OCI-LY1 (cell line): ENCODE data around the gene FOXK1.
A peak's percentile ranks its signal among the peaks of the same experiment; 100 is the strongest.

ENCODE experiments used
- H2AFZ ChIP-seq: fragments of 200-600 bp; sonication (generic), shearing (Covaris generic); 2 replicates; pipeline ENCODE4 v1.6.0; 2014; ENCODE audit warnings: antibody characterized with exemption, mild to moderate bottlenecking, low read length
- H3F3A ChIP-seq: fragments of 200-600 bp; sonication (generic), shearing (Covaris generic); 2 replicates; pipeline ENCODE4 v1.6.0; 2014; ENCODE audit warnings: mild to moderate bottlenecking, antibody characterized with exemption, low read length, moderate library complexity; ENCODE audit not compliant: insufficient read depth
- H3K27ac ChIP-seq: fragments of 200-600 bp; sonication (generic); 2 replicates; pipeline ENCODE4 v1.5.1; 2014; ENCODE audit warnings: low read length, mixed run types, mild to moderate bottlenecking, low read depth; ENCODE audit not compliant: poor library complexity, severe bottlenecking
- H3K27me3 ChIP-seq: fragments of 200-600 bp; sonication (generic); 2 replicates; pipeline ENCODE4 v1.6.0; 2014; ENCODE audit warnings: antibody characterized with exemption, mild to moderate bottlenecking, low read length, moderate library complexity; ENCODE audit not compliant: insufficient read depth
- H3K36me3 ChIP-seq: fragments of 200-600 bp; sonication (generic); 2 replicates; pipeline ENCODE4 v1.6.1; 2014; ENCODE audit warnings: mild to moderate bottlenecking, antibody characterized with exemption, low read length, moderate library complexity, mixed read lengths; ENCODE audit not compliant: insufficient read depth
- H3K4me1 ChIP-seq: fragments of 200-600 bp; sonication (generic); 2 replicates; pipeline ENCODE4 v1.5.1; 2014; ENCODE audit warnings: mild to moderate bottlenecking, low read length, moderate library complexity; ENCODE audit not compliant: insufficient read depth, severe bottlenecking
- H3K4me2 ChIP-seq: fragments of 200-600 bp; sonication (generic), shearing (Covaris generic); 2 replicates; pipeline ENCODE4 v1.6.1; 2014; ENCODE audit warnings: low read length
- H3K4me3 ChIP-seq: fragments of 200-600 bp; sonication (generic); 2 replicates; pipeline ENCODE4 v1.5.1; 2014; ENCODE audit warnings: low read length, low read depth, mild to moderate bottlenecking, mixed read lengths; ENCODE audit not compliant: poor library complexity, severe bottlenecking
- H3K79me2 ChIP-seq: fragments of 200-600 bp; shearing (Covaris generic); 2 replicates; pipeline ENCODE4 v1.6.1; 2016; ENCODE audit warnings: mixed run types, low read length, mixed read lengths; ENCODE audit not compliant: insufficient read depth
- H3K9ac ChIP-seq: fragments of 200-600 bp; sonication (generic), shearing (Covaris generic); 2 replicates; pipeline ENCODE4 v1.6.1; 2014; ENCODE audit warnings: mild to moderate bottlenecking, low read length, mixed read lengths
- H3K9me2 ChIP-seq: fragments of 200-600 bp; sonication (generic), shearing (Covaris generic); 2 replicates; pipeline ENCODE4 v1.6.1; 2014; ENCODE audit warnings: low read depth, mild to moderate bottlenecking, low read length, mixed read lengths
- H3K9me3 ChIP-seq: fragments of 200-600 bp; shearing (Covaris generic); 2 replicates; pipeline ENCODE4 v1.6.1; 2014; ENCODE audit warnings: low read length, mixed read lengths
- H4K20me1 ChIP-seq: fragments of 200-600 bp; sonication (generic), shearing (Covaris generic); 2 replicates; pipeline ENCODE4 v1.6.0; 2016; ENCODE audit warnings: mild to moderate bottlenecking, low read length; ENCODE audit not compliant: insufficient read depth
- EZH2 ChIP-seq: fragments of 200-600 bp; sonication (generic), shearing (Covaris generic); IDR thresholded peaks from 2 replicates; pipeline ENCODE4 v1.8.0; 2017; ENCODE audit warnings: borderline replicate concordance, mixed run types, mild to moderate bottlenecking, antibody characterized with exemption, low read length, moderate library complexity, mixed read lengths
- TF ChIP-seq, protein P1 (sequence below): fragments of 200-600 bp; sonication (generic), shearing (Covaris generic); IDR thresholded peaks from 2 replicates; pipeline ENCODE4 v1.5.1; 2017; ENCODE audit warnings: mild to moderate bottlenecking, antibody characterized with exemption, low read length, moderate library complexity, mixed read lengths

FOXK1 gene

GRCh38 chr7:4720225-4720624, 38.1 kb downstream of the FOXK1 start:
- peak overlapping the region; percentile 23 for H3K27ac ChIP-seq
- H2AFZ ChIP-seq: no peak overlapping the region
- H3K9me2 ChIP-seq: no peaks in the 10 kb centered on the region
- H3K36me3 ChIP-seq: peaks cover 11% of the 10 kb centered on the region
- H3F3A ChIP-seq: no peaks in the 10 kb centered on the region
- no peaks in the 10 kb centered on the region for H3K9me3 ChIP-seq
- H3K4me2 ChIP-seq: no peak overlapping the region
- no peaks in the 10 kb centered on the region for H4K20me1 ChIP-seq
- no peak overlapping the region for H3K4me3 ChIP-seq
- TF ChIP-seq, protein P1, sequence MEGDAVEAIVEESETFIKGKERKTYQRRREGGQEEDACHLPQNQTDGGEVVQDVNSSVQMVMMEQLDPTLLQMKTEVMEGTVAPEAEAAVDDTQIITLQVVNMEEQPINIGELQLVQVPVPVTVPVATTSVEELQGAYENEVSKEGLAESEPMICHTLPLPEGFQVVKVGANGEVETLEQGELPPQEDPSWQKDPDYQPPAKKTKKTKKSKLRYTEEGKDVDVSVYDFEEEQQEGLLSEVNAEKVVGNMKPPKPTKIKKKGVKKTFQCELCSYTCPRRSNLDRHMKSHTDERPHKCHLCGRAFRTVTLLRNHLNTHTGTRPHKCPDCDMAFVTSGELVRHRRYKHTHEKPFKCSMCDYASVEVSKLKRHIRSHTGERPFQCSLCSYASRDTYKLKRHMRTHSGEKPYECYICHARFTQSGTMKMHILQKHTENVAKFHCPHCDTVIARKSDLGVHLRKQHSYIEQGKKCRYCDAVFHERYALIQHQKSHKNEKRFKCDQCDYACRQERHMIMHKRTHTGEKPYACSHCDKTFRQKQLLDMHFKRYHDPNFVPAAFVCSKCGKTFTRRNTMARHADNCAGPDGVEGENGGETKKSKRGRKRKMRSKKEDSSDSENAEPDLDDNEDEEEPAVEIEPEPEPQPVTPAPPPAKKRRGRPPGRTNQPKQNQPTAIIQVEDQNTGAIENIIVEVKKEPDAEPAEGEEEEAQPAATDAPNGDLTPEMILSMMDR: no peak
- TF ChIP-seq EZH2: no peak
- H3K79me2 ChIP-seq: no peaks in the 10 kb centered on the region
- H3K9ac ChIP-seq: no peak overlapping the region
- H3K4me1 ChIP-seq: peaks cover 22% of the 10 kb centered on the region
- H3K27me3 ChIP-seq: no peaks in the 10 kb centered on the region

DNA sequence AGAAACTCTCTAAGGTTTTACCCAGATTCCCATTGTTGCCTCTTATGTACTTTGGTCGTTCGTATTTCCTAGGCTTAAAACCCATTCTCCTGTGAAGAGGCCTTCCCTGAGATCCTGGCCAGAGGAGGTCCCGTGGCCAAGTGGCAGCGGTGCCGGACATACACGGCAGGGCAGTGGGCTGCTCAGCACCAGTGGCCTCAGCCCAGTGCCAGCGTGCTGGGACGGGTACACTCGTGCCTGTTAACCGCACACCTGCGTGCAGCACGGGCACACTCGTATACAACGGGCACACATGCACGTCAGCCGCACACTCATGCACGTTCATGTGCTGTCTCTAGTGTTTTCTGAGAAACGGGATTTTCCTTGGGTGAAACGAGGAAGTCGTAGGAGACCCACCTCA, 40.2 kb downstream of the FOXK1 start:
- peaks cover 10% of the 10 kb centered on the region for H3K36me3 ChIP-seq
- no peaks in the 10 kb centered on the region for H4K20me1 ChIP-seq
- no peak overlapping the region for H3K27ac ChIP-seq
- no peak overlapping the region for H3K9ac ChIP-seq
- no peaks in the 10 kb centered on the region for H3K9me2 ChIP-seq
- TF ChIP-seq, protein P1: no peak
- TF ChIP-seq EZH2: no peak
- H3K4me3 ChIP-seq: no peak overlapping the region
- no peaks in the 10 kb centered on the region for H3K27me3 ChIP-seq
- no peaks in the 10 kb centered on the region for H3K9me3 ChIP-seq
- no peaks in the 10 kb centered on the region for H3K79me2 ChIP-seq
- no peaks in the 10 kb centered on the region for H3F3A ChIP-seq
- H2AFZ ChIP-seq: no peak overlapping the region
- no peak overlapping the region for H3K4me2 ChIP-seq
- peaks cover 30% of the 10 kb centered on the region for H3K4me1 ChIP-seq

GRCh38 chr7:4722960-4723630, 41.0 kb downstream of the FOXK1 start:
- Histone ChIP-seq H3K36me3 (peaks cover 13% of the 10 kb centered on the region), H3K4me3 (no peak overlapping the region), H3K9me2 (no peaks in the 10 kb centered on the region), H3K4me2 (no peak overlapping the region), H3K4me1 (peaks cover 30% of the 10 kb centered on the region), H2AFZ (no peak overlapping the region), H4K20me1 (no peaks in the 10 kb centered on the region), H3F3A (no peaks in the 10 kb centered on the region), H3K27ac (no peak overlapping the region), H3K79me2 (no peaks in the 10 kb centered on the region), H3K9me3 (no peaks in the 10 kb centered on the region), H3K27me3 (no peaks in the 10 kb centered on the region), H3K9ac (no peak overlapping the region)
- TF ChIP-seq EZH2: no peak
- TF ChIP-seq, protein P1: no peak
